Stimulated activated CD4-positive, alpha-beta T cell treated with anti-CD3 and anti-CD28 coated beads, Interleukin-4, amount 100 ng/mL, for 48 hours (primary cell): Measurements from ENCODE around the gene TMEM109.

ENCODE experiments used
- DNase-seq, 2 donors: peaks; one replicate each; pipeline ENCODE4 v3.0.0-alpha.2; 2020; ENCODE audit warnings: low read depth in 2 of 2

The TMEM109 gene

DNA sequence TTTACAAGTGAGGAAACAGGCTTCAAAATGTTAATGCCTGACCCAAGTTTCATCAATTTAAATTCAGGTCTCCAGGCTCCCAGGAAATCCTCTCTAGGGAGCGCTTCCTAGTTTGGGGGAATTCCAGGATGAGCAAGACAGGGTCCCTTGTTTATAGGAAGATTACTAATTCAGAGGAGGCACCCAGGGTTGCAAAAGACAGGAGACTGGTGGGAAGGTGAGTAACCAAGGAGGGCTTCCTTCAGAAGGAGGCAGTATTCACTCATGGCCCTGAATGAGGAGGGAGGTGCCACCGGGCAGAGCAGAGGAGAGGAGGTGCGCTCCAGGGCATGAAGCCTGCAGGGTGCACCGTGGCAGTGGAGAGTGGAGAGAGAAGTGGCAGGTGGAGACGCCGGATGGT lies 11.9 kb downstream of the TMEM109 start:
- no peak for DNase-seq

DNA sequence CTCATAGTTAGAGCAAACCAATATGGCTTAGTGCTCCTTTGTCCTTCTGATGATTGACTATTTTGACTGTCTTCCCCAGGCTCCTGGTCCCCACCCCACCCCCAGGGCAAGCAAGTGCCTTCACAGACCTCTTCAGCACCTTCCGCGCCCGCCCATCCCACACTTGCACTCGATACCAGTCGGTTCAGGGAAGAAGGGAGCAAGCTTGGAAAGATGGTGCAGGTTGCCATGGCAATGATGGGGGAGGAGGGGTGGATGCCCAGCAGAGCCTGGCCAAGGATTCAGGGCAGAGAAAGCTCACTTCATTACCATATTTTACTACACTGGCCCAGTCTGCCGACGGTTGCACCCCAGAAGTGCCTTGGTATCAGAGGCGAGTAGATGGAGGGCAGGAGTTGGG lies 12.5 kb downstream of the TMEM109 start:
- DNase-seq: no peak

DNA sequence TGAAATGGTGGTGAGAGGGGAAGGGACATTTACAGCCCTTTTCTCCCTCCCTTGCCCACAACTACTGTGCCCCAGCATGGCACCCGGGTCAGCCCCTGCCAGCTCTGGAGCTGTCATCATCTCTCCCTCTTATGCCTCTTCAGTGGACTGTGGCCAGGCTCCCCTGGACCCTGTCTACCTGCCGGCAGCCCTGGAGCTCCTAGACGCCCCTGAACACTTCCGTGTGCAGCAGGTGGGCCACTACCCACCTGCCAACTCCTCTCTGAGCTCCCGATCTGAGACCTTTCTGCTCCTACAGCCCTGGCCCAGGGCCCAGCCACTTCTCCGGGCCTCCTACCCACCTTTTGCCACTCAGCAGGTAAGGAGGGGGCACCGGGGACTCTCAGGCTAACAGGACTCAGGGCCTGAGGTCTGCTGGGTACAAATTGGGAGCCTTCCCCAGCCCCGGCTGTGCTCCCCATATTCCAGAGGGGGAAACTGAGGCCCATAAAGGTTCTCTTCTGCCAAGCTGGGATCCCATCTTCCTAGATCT lies 13.2 kb downstream of the TMEM109 start:
- no peak for DNase-seq

DNA sequence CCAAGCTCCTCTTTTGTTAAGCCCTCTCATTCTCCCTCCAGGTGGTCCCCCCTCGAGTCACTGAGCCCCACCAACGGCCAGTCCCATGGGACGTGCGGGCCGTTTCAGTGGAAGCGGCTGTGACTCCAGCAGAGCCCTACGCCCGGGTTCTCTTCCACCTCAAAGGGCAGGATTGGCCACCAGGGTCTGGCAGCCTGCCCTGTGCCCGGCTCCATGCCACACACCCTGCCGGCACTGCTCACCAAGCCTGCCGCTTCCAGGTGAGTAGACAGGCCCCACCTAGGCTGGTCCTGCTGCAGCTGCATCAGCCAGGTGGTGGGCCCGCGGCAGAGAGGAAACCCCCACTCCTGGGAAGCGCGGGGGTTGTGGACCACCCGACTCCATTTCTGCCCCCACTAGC lies 13.6 kb downstream of the TMEM109 start:
- no peak for DNase-seq

DNA sequence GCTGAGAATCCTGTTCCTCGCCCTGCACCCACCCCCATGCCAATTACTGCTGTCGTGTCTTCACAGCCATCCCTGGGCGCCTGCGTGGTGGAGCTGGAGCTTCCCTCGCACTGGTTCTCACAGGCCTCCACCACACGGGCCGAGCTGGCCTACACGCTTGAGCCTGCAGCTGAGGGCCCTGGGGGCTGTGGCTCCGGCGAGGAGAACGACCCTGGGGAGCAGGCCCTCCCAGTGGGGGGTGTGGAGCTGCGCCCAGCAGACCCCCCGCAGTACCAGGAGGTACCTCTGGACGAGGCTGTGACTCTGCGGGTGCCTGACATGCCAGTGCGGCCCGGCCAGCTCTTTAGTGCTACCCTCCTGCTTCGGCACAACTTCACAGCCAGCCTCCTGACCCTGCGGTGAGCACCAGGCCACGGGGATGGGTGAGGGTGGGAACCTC lies 14.6 kb downstream of the TMEM109 start:
- DNase-seq: no peak

DNA sequence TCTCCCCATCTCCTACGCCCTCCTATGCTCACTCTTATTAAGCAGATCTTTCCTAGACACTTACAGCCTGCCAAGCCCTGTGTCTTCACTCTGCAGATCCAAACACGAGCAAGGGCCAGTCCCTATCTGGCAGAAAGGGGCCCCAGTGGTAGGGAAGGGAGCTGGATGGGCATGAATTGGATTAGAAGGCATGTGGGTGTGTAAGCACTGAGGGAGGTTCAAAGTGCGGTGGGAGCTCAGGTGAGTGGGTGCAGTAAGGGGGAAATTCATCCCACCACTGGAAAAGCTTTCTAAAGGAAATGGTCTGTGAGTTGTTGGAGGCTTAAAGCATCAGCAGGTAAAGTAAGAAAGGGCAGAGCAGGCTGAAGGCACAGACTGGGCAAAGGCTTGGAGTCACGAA lies 15.8 kb downstream of the TMEM109 start:
- DNase-seq: no peak

DNA sequence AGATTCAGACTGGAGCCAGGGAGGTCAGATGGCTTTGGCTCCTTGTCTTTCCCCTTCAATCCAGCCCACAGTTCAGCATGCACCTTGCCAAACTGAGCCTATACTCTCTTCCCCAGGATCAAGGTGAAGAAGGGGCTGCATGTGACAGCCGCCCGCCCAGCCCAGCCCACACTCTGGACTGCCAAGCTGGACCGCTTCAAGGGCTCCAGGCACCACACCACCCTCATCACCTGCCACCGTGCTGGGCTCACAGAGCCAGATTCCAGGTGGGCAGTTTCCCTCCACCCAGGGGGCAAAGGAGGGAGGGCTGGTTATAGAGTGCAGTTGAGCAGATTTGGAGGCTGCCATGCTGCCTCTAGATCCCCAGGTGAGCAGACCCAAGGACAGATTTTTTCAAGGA lies 16.4 kb downstream of the TMEM109 start:
- no peak for DNase-seq

DNA sequence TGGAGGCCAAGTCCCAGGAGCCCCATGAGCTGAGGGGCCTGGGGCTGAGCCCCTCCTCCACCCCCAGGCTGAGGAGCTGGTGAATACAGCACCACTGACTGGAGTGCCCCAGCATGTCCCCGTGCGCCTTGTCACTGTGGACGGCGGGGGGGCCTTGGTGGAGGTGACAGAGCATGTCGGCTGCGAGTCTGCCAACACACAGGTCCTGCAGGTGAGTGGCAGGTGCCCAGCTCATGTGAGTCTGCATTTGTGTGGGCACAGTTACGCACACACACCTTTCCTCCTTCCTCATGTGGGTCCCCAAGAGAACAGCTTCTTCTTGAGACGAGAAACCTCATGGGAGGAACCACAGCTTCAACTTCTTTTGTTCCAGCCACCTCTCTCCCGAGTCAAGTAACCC lies 18.0 kb downstream of the TMEM109 start:
- no peak for DNase-seq

DNA sequence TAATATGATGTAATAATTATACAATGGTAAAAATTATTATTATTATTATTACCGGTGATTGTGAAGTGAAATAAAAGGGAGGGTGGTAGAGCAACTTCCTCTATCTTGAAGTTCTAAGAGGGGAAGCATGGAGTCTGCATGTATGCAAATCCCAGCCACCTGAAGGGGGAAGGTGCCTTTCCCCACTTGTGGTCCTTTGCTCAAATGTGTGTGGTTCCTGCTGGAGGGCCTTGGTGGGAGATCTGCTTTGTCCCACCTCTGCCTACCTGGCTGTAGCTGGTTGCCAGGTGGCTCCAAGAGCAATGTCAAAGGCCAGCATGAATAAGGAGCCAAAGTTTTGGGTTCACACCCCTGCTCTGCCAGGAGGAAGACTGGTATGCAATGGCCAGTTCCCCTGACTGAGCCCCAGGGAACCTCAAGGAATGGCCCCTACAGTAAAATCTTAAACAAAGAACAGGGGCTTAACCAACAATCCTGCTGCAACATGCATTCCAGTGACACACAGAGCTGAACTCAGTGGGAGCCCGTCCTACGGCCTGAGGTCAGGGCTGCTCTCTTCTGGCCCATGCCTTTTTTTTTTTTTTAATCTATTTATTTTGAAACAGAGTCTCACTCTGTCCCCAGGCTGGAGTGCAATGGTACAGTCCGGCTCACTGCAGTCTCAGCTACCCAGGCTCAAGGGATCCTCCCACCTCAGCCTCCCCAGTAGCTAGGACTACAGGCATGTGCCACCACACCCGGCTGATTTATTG lies 18.8 kb downstream of the TMEM109 start:
- no peak for DNase-seq

DNA sequence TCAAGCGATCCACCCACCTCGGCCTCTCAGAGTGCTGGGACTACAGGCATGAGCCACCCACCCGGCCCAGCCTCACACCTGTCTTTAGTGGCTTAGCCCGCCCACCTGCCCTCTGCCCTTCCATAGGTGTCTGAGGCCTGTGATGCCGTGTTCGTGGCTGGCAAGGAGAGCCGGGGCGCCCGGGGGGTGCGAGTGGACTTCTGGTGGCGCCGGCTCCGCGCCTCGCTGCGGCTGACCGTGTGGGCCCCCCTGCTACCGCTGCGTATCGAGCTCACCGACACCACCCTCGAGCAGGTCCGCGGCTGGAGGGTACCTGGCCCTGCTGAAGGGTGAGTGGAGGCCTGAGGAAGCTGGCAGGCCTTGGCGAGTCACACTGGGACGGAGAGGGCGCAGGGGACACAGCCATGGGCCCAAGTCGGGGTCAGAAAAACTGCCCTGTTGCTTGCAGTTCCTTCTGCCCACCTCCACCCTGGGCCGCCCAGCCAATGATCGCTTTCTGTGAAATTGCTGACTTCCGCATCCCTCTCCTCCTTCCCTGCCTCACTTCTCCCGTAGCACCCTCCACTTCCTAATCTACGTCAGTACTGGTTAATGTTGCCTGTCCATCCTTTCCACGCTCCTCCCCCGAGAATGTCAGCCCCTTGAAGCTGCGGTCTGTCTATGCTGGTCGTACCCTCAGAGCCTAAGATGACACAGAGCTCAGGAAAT lies 19.6 kb downstream of the TMEM109 start:
- no peak for DNase-seq

DNA sequence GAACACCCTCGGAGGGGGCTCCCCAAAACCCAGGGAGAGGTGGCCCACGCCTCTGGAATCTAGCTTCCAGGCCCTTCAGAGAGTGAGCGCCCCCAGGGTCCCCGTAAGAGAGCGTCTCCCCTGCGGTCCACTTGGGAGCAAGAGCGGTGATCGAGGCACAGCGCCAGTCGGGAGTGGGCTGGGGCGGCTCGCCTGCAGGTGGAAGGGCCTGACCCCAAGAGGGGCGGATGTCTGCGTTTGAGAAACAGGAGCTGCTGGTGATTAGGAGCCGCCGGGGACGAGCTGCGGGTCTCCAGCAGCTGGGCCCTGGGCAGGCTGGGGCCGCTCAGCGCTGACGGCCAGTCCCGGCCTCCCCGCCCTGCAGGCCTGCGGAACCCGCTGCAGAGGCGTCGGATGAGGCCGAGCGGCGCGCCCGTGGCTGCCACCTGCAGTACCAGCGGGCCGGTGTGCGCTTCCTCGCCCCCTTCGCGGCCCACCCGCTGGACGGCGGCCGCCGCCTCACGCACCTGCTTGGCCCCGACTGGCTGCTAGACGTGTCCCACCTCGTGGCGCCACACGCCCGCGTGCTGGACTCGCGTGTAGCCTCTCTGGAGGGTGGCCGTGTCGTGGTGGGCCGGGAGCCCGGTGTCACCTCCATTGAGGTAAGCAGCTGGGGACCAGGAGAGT lies 20.3 kb downstream of the TMEM109 start:
- DNase-seq: no peak

DNA sequence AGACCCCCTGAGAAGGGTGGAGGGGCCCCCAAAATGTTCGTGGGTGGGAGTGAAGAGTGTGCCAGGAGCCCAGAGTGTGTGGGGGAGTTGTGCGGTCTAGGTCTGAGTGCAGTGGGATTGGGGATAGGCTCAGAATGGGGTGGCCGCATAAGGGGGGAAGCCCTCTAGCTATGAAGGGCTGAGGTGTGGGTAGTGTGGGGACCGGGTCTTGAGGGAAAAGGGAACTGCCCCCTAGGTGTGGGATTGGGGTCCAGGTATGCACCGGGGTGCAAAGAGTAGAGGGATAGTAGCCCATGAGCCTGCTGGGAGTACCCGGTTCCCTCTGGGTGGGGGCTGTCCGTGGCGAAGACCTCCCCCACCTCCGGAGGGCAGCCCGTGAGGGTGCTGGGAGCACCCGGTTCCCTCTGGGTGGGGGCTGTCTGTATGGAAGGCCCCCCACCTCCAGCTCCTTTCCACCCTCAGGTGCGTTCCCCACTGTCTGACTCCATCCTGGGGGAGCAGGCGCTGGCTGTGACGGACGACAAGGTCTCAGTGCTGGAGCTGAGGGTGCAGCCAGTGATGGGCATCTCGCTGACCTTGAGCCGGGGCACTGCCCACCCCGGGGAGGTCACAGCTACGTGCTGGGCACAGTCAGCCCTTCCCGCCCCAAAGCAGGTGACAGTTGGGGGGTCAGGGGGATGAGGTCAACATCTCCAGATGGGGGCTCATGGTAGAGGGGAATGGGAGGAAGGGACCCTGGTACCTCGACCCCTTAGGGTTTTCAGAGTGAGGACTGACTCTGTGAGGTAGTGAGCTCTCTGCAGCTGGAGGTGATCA lies 21.0 kb downstream of the TMEM109 start:
- DNase-seq: no peak

DNA sequence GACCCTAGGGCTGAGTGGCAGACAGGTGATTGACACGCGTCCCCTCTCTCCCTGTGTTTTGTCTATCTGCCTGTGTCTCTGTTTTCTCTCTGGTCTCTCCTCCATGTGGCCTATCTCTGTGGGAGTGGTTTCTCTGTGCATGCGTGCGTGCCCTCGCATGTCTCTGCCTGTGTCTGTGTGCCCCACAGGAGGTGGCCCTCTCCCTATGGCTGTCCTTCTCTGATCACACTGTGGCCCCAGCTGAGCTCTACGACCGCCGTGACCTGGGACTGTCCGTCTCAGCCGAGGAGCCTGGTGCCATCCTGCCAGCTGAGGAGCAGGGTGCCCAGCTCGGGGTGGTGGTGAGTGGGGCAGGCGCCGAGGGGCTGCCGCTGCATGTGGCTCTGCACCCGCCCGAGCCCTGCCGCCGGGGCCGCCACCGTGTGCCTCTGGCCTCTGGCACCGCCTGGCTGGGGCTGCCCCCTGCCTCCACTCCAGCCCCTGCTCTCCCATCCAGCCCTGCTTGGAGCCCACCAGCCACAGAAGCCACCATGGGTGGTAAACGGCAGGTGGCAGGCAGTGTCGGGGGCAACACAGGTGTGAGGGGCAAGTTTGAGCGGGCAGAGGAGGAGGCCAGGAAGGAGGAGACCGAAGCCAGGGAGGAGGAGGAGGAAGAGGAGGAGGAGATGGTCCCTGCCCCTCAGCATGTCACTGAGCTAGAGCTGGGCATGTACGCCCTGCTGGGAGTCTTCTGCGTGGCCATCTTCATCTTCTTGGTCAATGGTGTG lies 21.9 kb downstream of the TMEM109 start:
- DNase-seq: no peak

DNA sequence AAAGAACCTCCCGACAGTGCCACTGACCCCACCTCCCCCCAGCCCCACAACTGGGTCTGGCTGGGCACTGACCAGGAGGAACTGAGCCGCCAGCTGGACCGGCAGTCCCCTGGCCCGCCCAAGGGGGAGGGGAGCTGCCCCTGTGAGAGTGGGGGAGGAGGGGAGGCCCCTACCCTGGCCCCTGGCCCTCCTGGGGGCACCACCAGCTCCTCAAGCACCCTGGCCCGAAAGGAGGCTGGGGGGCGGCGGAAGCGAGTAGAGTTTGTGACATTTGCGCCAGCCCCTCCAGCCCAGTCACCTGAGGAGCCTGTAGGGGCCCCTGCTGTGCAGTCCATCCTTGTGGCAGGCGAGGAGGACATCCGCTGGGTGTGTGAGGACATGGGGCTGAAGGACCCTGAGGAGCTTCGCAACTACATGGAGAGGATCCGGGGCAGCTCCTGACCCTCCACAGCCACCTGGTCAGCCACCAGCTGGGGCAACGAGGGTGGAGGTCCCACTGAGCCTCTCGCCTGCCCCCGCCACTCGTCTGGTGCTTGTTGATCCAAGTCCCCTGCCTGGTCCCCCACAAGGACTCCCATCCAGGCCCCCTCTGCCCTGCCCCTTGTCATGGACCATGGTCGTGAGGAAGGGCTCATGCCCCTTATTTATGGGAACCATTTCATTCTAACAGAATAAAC lies 22.6 kb downstream of the TMEM109 start:
- no peak for DNase-seq

DNA sequence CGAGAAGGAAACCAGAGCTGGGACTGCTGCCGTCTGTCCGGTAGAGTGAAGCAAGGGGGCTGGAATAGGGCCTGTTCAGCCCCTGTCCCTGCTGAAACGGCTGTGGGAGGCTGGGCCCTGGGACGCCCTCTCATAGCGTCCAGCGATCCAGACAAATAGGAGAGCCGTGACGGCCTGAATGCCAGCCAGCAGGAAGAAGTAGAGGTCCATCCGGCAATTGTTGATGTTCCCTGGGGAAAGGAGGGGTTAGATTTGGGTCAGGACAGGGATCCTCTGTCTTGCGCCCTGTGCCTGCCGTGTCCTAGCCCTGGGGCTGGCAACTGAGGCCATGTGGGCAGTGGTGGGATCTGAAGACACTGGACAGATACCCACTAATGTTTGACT lies 23.2 kb downstream of the TMEM109 start:
- no peak for DNase-seq

DNA sequence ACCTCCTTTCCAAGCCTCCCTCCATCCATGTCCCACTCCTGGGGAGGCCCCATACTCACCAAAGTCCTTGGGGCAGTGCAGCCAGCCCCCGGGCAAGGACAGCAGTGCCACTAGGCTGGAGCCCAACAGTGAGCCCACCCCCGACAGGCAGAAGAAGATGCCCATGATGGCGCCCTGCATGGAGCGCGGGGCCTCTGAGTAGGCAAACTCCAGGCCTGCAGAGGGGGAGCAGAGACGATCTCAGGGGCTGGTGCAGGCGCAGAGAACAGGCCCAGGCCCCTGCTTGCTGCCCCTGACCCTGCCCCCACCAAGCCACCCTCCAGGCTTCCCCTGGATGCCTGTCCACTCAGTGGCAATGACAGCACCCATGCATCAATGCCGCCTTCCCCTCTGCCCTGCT lies 23.9 kb downstream of the TMEM109 start:
- DNase-seq: no peak

DNA sequence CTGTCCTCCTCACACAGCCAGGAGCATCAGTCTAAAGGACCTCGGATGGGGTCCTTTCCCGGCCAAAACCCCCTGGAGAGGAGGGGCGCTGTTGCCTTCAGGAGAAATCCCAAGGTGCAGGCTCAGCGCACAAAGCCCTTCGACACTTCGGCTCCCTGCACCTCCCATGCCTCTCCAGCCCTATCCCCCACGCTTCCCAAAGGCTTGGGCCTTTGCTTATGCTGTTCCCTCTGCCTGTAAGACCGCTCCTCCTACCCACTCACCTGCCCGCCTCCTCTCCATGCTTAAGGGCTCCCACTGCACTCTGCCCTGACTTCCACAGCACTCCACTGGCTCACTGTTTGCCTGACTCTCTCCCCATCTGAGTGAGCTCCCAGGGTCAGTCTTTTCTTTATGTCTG lies 24.5 kb downstream of the TMEM109 start:
- DNase-seq: no peak

DNA sequence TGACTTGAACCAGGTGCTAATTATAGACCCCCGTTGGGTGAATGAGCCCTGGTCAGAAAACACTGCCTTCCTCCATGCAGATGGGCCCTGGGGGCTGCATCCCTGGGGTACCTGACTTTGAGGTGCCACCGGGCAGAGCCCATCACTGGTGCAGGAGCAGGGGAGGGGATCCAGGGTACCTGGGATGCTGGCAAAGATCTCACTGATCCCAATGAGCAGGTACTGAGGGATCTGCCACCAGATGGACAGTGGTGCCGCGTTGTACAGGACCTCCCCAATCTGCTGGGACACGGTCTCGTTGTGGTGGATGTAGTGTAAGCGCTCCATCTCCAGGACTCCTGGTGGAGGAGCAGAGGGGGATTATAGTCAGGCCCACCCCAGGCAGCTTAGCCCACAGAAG lies 25.3 kb downstream of the TMEM109 start:
- DNase-seq: no peak

DNA sequence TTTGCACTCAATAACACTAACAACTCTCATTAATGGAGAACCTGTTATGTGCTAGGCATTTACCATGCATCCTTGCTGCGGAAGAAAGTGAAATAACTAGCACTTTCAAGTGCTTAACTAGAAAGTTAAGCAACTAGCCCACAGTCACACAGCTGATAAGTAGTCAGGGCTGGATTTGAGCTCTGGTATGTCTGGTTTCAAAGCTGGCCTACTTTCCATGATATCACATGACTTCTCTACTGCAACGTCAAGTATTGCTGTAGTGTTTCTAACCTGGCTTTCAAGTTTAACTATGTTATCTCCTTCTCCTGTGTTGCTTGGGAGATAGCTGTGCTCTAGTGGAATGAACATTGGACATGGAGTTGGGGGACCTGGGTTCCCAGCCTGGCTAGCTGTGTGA lies 25.9 kb downstream of the TMEM109 start:
- no peak for DNase-seq

DNA sequence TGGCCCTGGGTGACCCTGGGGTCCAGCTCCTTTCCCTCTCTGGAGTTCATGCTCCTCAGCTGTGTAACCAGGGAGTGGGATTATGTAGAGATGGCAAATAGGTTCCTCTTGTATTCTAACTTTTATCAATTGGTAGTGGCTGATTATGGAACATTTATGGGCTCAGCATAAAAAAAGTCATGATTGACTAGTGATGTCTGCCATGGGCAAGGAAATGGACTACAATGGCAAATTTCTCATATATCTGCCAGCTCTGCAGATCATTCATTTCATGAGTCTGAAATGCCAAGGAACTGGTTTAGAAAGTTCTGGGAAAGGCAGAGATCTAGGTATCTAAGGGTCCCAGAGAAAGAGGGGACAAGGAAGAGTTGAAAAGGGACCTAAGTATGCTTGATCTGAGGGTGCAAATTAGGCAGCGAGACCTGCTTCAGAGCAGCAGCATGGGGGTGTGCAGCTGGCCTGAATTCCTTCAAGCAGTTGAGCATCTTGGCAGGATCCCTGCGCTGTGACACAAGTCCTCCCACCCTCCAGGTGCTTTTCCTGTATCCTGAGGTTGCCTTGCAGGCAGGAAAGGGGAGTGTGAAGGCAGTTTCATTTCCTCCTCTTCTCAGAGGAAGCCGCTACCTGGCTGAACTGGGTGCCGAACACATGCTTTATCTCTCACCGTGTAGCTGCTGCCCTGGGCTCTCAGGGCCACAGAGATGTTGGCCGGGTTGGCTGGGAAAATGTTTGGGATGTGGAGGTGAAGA lies 27.6 kb downstream of the TMEM109 start:
- no peak for DNase-seq
